Stimulated activated effector memory CD8-positive, alpha-beta T cell treated with anti-CD3 and anti-CD28 coated beads, Interleukin-12 subunit alpha, Interleukin-12 subunit beta, amount 100 ng/mL, for 72 hours (primary cell): ENCODE data around the gene TMEM94.
"Not testable (repeated sequence)": the region's sequence is repeated elsewhere in the genome, so short reads cannot be mapped to it uniquely, and the experiment has no call there.

ENCODE experiments used
- ATAC-seq: fragments of 150-1000 bp; cut with Tn5 transposase; 2 replicates; pipeline ENCODE4 v1.10.0; 2021
- DNase-seq, 2 donors: peaks; one replicate each; pipeline ENCODE4 v3.0.0; 2021 to 2022; ENCODE audit warnings: low spot score in 2 of 2
- H3K27ac Mint-ChIP-seq: one replicate; pipeline ENCODE4 v1.8.0; 2022; ENCODE audit warnings: mild to moderate bottlenecking, mixed read lengths
- H3K36me3 Mint-ChIP-seq: one replicate; pipeline ENCODE4 v1.8.0; 2022; ENCODE audit warnings: mild to moderate bottlenecking, mixed read lengths
- H3K4me1 Mint-ChIP-seq: one replicate; pipeline ENCODE4 v1.8.0; 2022; ENCODE audit warnings: mixed read lengths
- H3K4me3 Mint-ChIP-seq: one replicate; pipeline ENCODE4 v1.8.0; 2022; ENCODE audit warnings: mild to moderate bottlenecking, mixed read lengths
- H3K9me3 Mint-ChIP-seq: one replicate; pipeline ENCODE4 v1.8.0; 2022; ENCODE audit warnings: mixed read lengths

TMEM94 gene

DNA sequence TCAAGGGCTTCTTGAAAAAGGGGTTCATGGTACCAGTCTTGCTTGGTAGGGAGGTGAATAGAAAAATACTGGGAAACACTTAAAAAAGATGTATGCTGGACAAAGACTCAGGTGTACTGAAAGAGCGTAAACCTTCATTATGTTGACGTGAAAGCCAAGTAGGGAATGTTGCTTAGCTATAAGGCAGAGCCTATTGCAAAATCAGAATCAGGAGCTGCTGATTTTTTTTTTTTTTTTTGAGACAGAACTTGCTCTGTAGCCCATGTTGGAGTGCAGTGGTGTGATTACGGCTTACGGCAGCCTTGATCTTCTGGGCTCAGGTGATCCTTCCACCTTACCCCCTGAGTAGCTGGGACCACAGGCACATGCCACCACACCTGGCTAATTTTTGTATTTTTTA is 3.9 kb downstream of the TMEM94 start:
- no peak overlapping the region for H3K4me3 Mint-ChIP-seq
- H3K4me1 Mint-ChIP-seq: peaks cover 54% of the 10 kb centered on the region
- peak overlapping the region; percentile 41 for H3K27ac Mint-ChIP-seq
- H3K9me3 Mint-ChIP-seq: no peaks in the 10 kb centered on the region
- H3K36me3 Mint-ChIP-seq: peaks cover 15% of the 10 kb centered on the region
- DNase-seq (no peak), ATAC-seq (no peak)

- Mint-ChIP-seq H3K27ac (no peak overlapping the region), H3K9me3 (no peaks in the 10 kb centered on the region), H3K36me3 (peaks cover 7% of the 10 kb centered on the region), H3K4me1 (peaks cover 39% of the 10 kb centered on the region), H3K4me3 (no peak overlapping the region)
- DNase-seq (no peak), ATAC-seq (no peak)
Observed at GRCh38 chr17:75463603-75464002, 7.2 kb downstream of the TMEM94 start.

DNA sequence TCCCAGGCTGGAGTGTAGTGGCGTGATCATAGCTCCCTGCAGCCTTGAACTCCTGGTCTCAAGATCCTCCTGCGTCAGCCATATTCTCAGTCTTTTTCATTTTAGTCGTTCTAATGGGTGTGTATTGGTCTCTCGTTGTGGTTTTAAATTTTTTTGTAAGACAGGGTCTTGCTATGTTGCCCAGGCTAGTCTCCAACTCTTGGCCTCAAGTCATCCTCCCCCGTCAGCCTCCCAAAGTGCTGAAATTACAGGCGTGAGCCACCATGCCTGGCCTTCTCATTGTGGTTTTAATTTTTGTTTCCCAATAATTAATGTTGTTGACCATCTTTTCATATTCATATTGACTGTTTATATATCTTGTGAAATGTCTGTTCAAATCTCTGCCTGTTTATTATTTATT is 8.6 kb downstream of the TMEM94 start:
- no peak for DNase-seq
- H3K4me1 Mint-ChIP-seq: peaks cover 24% of the 10 kb centered on the region
- no peaks in the 10 kb centered on the region for H3K9me3 Mint-ChIP-seq
- H3K4me3 Mint-ChIP-seq: no peak overlapping the region
- ATAC-seq: no peak
- peak overlapping the region; percentile 74 for H3K27ac Mint-ChIP-seq
- H3K36me3 Mint-ChIP-seq: peaks cover 7% of the 10 kb centered on the region

GRCh38 chr17:75468291-75468754 is 11.9 kb downstream of the TMEM94 start:
- H3K4me1 Mint-ChIP-seq: peaks cover 18% of the 10 kb centered on the region

DNA sequence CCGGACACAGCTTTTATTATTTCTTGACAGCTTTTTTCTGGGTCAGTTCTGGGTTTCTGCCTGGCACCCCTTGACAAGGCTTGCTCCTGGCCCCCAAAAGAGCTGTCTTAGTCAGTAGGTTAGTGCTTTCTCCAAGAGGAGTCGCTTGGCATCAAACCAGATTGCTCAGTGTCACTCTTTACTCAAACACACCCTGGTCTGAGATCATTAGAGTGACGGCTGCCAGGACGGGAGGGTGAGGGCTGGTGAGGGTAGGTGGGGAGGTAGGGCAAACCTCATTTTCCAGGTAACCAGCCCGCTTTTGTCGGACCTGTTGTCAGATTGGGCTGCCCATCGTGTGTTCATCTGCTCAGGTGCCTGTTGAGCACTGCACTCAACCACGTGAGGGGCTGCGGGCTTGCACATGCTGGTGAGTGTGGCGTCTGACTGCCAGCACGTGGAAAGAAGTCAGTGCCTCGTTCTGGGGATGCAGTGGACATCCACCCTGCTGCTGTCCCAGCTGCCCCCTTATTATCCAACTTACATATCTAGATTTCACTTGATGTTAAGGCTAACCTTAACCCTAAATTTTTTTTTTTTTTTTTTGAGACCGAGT is 12.4 kb downstream of the TMEM94 start:
- Mint-ChIP-seq H3K9me3 (no peaks in the 10 kb centered on the region), H3K27ac (no peak overlapping the region), H3K4me1 (peaks cover 13% of the 10 kb centered on the region), H3K36me3 (peaks cover 12% of the 10 kb centered on the region), H3K4me3 (no peak overlapping the region)
- ATAC-seq: no peak
- DNase-seq: no peak

More at GRCh38 chr17:75468291-75468754, 11.9 kb downstream of the TMEM94 start:
- DNase-seq (no peak), ATAC-seq (no peak)
- Mint-ChIP-seq H3K36me3 (peaks cover 12% of the 10 kb centered on the region), H3K9me3 (no peaks in the 10 kb centered on the region), H3K27ac (no peak overlapping the region), H3K4me3 (no peak overlapping the region)

DNA sequence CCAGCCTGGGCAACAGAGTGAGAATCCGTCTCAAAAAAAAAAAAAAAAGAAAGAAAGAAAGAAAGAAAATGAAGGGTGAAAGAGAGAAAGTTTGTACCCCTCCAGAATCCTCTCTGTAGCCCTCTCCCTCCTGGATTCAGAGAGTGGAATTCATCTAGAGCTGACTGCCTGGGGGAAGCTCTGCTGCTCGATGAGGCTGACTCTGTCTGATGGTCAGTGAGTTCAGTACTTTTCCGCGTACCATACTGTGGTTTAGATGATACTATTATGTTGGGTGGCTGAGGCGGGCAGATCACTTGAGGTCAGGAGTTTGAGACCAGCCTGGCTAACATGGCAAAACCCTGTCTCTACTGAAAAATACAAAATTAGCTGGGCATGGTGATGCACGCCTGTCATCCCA is 14.8 kb downstream of the TMEM94 start:
- Mint-ChIP-seq H3K9me3 (no peaks in the 10 kb centered on the region), H3K4me1 (peaks cover under 1% of the 10 kb centered on the region), H3K27ac (no peak overlapping the region), H3K36me3 (peaks cover 11% of the 10 kb centered on the region), H3K4me3 (no peak overlapping the region)
- no peak for ATAC-seq
- no peak for DNase-seq

DNA sequence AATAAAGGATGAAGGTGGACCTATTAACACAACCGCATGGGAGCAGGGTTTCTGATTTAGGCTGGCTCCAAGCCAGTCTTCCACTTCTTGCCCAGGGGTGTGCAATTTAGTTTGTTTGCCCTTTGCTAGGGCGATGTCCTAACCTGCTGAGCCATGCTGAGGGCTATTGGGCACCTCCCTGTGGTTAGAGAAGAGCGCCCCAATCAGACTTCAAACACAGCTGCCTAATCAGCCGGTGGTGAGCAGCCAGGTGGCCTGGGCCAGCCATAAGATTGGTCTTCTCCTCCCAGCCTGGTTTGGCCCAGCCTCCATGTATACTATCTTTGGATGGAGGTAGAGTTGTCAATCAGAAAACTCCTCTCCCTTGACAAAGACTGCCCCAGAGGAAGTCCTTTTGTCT is 15.7 kb downstream of the TMEM94 start:
- Mint-ChIP-seq H3K9me3 (no peaks in the 10 kb centered on the region), H3K27ac (peak overlapping the region; percentile 43), H3K4me1 (peaks cover 6% of the 10 kb centered on the region), H3K4me3 (no peak overlapping the region), H3K36me3 (peaks cover 13% of the 10 kb centered on the region)
- no peak for ATAC-seq
- DNase-seq: no peak

- no peak overlapping the region for H3K4me3 Mint-ChIP-seq
- DNase-seq (no peak), ATAC-seq (no peak)
- H3K36me3 Mint-ChIP-seq: peaks cover 13% of the 10 kb centered on the region
- H3K4me1 Mint-ChIP-seq: peaks cover 6% of the 10 kb centered on the region
- H3K9me3 Mint-ChIP-seq: no peaks in the 10 kb centered on the region
- H3K27ac Mint-ChIP-seq: no peak overlapping the region
Observed at GRCh38 chr17:75473246-75473645, 16.8 kb downstream of the TMEM94 start.

- Mint-ChIP-seq H3K9me3 (no peaks in the 10 kb centered on the region), H3K4me1 (peaks cover 6% of the 10 kb centered on the region), H3K4me3 (no peak overlapping the region), H3K36me3 (peaks cover 13% of the 10 kb centered on the region), H3K27ac (peak overlapping the region; percentile 58)
- ATAC-seq: no peak
- no peak for DNase-seq
Observed at GRCh38 chr17:75474736-75475135, 18.3 kb downstream of the TMEM94 start.

- Mint-ChIP-seq H3K4me3 (no peak overlapping the region), H3K4me1 (peaks cover 6% of the 10 kb centered on the region), H3K9me3 (no peaks in the 10 kb centered on the region), H3K27ac (peak overlapping the region; percentile 89), H3K36me3 (peaks cover 13% of the 10 kb centered on the region)
- DNase-seq (no peak), ATAC-seq (no peak)
Observed at GRCh38 chr17:75475144-75475835, 18.9 kb downstream of the TMEM94 start.

DNA sequence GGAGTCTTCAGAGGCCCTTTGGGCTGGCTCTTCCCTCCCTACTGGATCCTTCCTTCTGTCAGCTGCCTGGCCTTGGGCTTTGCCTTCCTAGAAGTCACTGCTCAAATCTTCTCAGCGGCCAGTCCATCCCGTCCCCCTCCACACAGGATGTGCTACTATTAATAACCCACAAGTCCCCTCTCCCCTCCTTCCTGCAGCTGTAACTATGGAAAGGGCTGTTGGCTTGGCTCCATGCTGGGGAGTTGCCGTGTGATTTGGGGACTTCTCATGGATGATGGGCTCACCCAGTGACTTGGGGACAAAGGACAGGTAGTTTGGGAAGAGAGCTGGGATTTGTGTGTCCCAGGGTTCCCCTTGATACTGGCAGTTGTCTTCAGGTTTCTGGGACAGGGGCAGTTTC is 19.4 kb downstream of the TMEM94 start:
- Mint-ChIP-seq H3K27ac (peak overlapping the region; percentile 89), H3K36me3 (peaks cover 13% of the 10 kb centered on the region), H3K4me3 (no peak overlapping the region), H3K9me3 (no peaks in the 10 kb centered on the region), H3K4me1 (peaks cover 11% of the 10 kb centered on the region)
- DNase-seq: no peak
- ATAC-seq: no peak

DNA sequence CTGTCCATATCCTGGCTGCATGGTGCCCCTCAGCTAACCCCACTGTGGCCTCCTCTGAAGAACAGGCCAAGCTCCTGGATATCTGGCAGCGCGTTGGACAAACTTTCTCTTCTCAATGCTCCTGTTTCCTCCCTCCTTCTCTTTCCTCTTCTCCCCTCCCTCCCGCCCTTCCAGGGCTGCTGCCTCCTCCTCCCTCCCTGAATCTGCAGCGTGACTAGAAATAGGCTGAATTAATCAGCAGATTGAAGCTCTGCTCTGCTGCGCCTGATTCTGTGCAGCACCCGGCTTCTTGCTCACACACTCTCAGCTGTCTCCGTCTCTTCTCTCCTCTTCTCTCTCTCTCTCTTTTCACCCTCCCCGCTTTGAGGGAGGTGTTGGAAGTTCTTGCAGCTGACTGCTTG is 19.8 kb downstream of the TMEM94 start:
- Mint-ChIP-seq H3K27ac (peak overlapping the region; percentile 89), H3K36me3 (peaks cover 13% of the 10 kb centered on the region)
- no peak for ATAC-seq

DNA sequence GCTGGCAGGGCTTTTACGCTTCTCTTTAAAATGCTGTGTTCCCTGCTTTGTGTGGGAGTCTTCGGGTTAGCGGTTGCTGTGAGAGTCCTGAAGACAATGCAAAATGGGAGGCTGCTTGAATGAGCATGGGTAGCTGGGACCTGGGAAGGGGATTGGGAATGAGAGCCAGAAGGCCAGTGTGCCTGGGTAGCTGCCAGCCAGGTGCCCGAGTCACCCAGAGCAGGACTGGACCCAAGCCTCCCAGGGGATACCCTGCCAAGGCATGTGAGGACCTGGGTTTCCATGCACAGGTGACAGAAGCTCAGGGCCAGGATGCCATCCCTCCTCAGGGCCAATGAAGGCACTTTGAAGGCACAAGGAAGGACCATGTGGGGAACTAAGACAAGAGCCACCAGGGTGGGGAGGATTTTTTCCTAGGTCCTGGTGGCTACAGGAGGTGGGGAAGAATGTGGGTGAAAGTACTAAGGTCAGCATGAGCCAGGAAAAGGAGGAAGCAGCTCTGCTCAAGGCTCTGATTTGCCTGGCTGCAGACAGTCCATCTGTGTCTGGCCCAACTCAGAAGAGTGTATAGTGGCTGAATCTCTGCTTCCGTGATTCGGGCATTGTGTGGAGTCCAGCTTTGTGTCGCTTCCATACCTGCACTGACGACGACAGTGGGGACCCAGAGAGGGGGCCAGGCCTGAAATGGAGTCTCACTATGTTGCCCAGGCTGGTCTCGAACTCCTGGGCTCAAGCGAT is 20.5 kb downstream of the TMEM94 start:
- Mint-ChIP-seq H3K4me3 (no peak overlapping the region), H3K4me1 (peaks cover 16% of the 10 kb centered on the region), H3K36me3 (peaks cover 13% of the 10 kb centered on the region), H3K27ac (peak overlapping the region; percentile 89), H3K9me3 (no peaks in the 10 kb centered on the region)
- ATAC-seq: no peak
- no peak for DNase-seq

More for the DNA sequence above, 19.8 kb downstream of the TMEM94 start:
- no peak for DNase-seq
- no peaks in the 10 kb centered on the region for H3K9me3 Mint-ChIP-seq
- no peak overlapping the region for H3K4me3 Mint-ChIP-seq
- H3K4me1 Mint-ChIP-seq: peaks cover 15% of the 10 kb centered on the region

DNA sequence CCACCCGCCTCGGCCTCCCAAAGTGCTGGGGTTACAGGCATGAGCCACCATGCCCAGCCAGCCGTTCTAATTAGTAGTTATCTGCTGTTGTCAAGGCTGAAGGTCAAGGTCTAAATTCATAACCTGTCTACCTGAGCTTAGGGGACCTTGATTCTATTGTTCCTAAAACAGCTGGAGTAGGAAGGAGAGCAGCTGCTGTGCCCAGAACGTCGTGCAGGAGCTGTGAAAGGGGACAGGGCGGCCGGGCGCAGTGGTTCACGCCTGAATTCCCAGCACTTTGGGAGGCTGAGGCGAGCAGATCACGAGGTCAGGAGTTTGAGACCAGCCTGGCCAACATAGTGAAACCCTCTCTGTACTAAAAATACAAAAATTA is 21.0 kb downstream of the TMEM94 start:
- not testable (repeated sequence) for H3K27ac Mint-ChIP-seq, H3K4me3 Mint-ChIP-seq, H3K9me3 Mint-ChIP-seq, ATAC-seq, DNase-seq
- Mint-ChIP-seq H3K4me1 (peaks cover 16% of the 10 kb centered on the region), H3K36me3 (peaks cover 13% of the 10 kb centered on the region)

GRCh38 chr17:75478508-75478907 is 22.1 kb downstream of the TMEM94 start:
- H3K4me3 Mint-ChIP-seq: no peak overlapping the region
- H3K4me1 Mint-ChIP-seq: peaks cover 16% of the 10 kb centered on the region
- H3K36me3 Mint-ChIP-seq: peaks cover 8% of the 10 kb centered on the region
- H3K27ac Mint-ChIP-seq: no peak overlapping the region
- no peak for DNase-seq
- no peaks in the 10 kb centered on the region for H3K9me3 Mint-ChIP-seq
- ATAC-seq: no peak

DNA sequence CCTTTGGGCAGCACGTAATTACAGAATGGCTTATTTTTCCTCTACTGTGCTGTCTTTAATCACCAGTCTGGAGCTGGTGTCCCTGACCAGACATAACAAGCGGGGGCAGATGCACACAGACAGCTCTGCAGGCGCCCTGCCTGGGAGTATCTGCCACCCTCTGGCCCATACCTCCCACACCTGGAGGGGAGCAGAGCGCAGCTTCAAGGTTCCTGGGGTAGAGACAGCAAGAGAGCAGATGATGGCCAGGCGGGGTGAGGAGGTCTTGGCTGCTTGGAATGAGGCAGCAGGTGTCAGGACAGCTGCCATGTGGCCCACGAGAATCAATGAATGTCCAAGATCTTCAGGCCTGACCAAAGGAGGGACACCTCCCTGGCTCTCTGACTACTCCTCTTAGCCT is 23.8 kb downstream of the TMEM94 start:
- H3K36me3 Mint-ChIP-seq: peaks cover 5% of the 10 kb centered on the region
- no peak overlapping the region for H3K4me3 Mint-ChIP-seq
- H3K9me3 Mint-ChIP-seq: no peaks in the 10 kb centered on the region
- ATAC-seq (no peak), DNase-seq (no peak)
- peak overlapping the region; percentile 85 for H3K27ac Mint-ChIP-seq
- peaks cover 16% of the 10 kb centered on the region for H3K4me1 Mint-ChIP-seq
